HepG2 (cell line): ENCODE measurements around the gene SLC43A1. TPM values are rescaled to one million over a fixed set of nuclear protein-coding genes. Genes with fewer than 3 reads are reported as not detected.

Experiments
- KLF12 ChIP-seq: sonication (generic); formaldehyde crosslinking; IDR thresholded peaks from 2 replicates; pipeline ENCODE4 v1.4.0; 2020; ENCODE audit warnings: missing genetic modification reagents, borderline replicate concordance
- POLR2A ChIP-seq, 2 experiments: IDR thresholded peaks; 2 replicates each; pipeline ENCODE4 v1.6.1; 2011; ENCODE audit warnings: low read depth in 2 of 2, low read length in 2 of 2, mild to moderate bottlenecking in 1 of 2, moderate library complexity in 1 of 2; ENCODE audit not compliant: insufficient read depth in 1 of 2
- RARG ChIP-seq: sonication (generic); formaldehyde crosslinking; IDR thresholded peaks from 2 replicates; pipeline ENCODE4 v1.4.0; 2020; ENCODE audit warnings: low read depth, mild to moderate bottlenecking, missing genetic modification reagents
- SMAD1 ChIP-seq: sonication (generic); formaldehyde crosslinking; IDR thresholded peaks from 2 replicates; pipeline ENCODE4 v1.4.0; 2020; ENCODE audit warnings: missing genetic modification reagents, low read depth, mild to moderate bottlenecking, borderline replicate concordance
- TBL1XR1 ChIP-seq: fragments of 150-350 bp; IDR thresholded peaks from 2 replicates; pipeline ENCODE4 v1.6.1; 2014; ENCODE audit warnings: borderline replicate concordance, low read length; ENCODE audit not compliant: partially characterized antibody
- ZNF292 ChIP-seq: sonication (generic); formaldehyde crosslinking; IDR thresholded peaks from 2 replicates; pipeline ENCODE4 v1.8.1; 2022; ENCODE audit warnings: mild to moderate bottlenecking, low read depth, missing genetic modification reagents, borderline replicate concordance
- ZNF510 ChIP-seq: sonication (generic); formaldehyde crosslinking; IDR thresholded peaks from 2 replicates; pipeline ENCODE4 v1.4.0; 2020; ENCODE audit warnings: low read depth, mild to moderate bottlenecking, missing genetic modification reagents
- ZNF747 ChIP-seq: sonication (generic); formaldehyde crosslinking; IDR thresholded peaks from 2 replicates; pipeline ENCODE4 v1.8.1; 2023; ENCODE audit warnings: missing genetic modification reagents, mild to moderate bottlenecking, borderline replicate concordance
- polyA plus RNA-seq, 8 experiments: library from polyadenylated mRNA; depleted of rRNA in 3 of 8; stranded (reverse) in 7 of 8; unstranded in 1 of 8; fragments of >200 nt; fragmentation: Illumina TruSeq in 4 of 8; extraction: Trizol in 4 of 8; gene quantifications; 2 replicates each; pipeline versions ENCODE4 v1.2.1 to v1.2.3, GENCODE V29; 2011 to 2016; ENCODE audit warnings: low read depth in 4 of 8, missing spikeins in 1 of 8, mixed read lengths in 1 of 8; ENCODE audit not compliant: insufficient read depth in 1 of 8
- total RNA-seq, 5 experiments: library from RNA; depleted of rRNA; stranded (reverse); fragments of >200 nt; fragmentation: Illumina TruSeq; extraction: Trizol; gene quantifications; 2 replicates each; pipeline ENCODE4 v1.2.3, GENCODE V29; 2016; ENCODE audit warnings: low read depth in 1 of 5
- TF ChIP-seq, protein P1 (sequence below): sonication (generic); formaldehyde crosslinking; IDR thresholded peaks from 2 replicates; pipeline ENCODE4 v1.5.0; 2020; ENCODE audit warnings: missing genetic modification reagents, mild to moderate bottlenecking, borderline replicate concordance
- TF ChIP-seq, protein P2 (sequence below): sonication (generic); formaldehyde crosslinking; conservative IDR thresholded peaks from 2 replicates; pipeline ENCODE4 v1.4.0; 2020; ENCODE audit warnings: missing genetic modification reagents
- TF ChIP-seq, protein P3 (sequence below): sonication (generic); formaldehyde crosslinking; IDR thresholded peaks from 2 replicates; pipeline ENCODE4 v1.8.1; 2023; ENCODE audit warnings: mild to moderate bottlenecking, moderate library complexity, missing genetic modification reagents
- TF ChIP-seq, protein P4 (sequence below): sonication (generic); formaldehyde crosslinking; IDR thresholded peaks from 2 replicates; pipeline ENCODE4 v1.4.0; 2020; ENCODE audit warnings: mild to moderate bottlenecking, missing genetic modification reagents, borderline replicate concordance
- TF ChIP-seq, protein P5 (sequence below): sonication (generic); formaldehyde crosslinking; IDR thresholded peaks from 2 replicates; pipeline ENCODE4 v1.5.1; 2020; ENCODE audit warnings: mild to moderate bottlenecking, missing genetic modification reagents
- TF ChIP-seq, protein P6 (sequence below): sonication (generic); formaldehyde crosslinking; IDR thresholded peaks from 2 replicates; pipeline ENCODE4 v1.8.1; 2022; ENCODE audit warnings: mild to moderate bottlenecking, missing genetic modification reagents

SLC43A1 gene
- total and polyA plus RNA-seq, 2 of the 13 experiments (the other 11 are each of a cell fraction or from before 2014, with no cell fraction given), result 72.3 to 87.6 TPM

DNA sequence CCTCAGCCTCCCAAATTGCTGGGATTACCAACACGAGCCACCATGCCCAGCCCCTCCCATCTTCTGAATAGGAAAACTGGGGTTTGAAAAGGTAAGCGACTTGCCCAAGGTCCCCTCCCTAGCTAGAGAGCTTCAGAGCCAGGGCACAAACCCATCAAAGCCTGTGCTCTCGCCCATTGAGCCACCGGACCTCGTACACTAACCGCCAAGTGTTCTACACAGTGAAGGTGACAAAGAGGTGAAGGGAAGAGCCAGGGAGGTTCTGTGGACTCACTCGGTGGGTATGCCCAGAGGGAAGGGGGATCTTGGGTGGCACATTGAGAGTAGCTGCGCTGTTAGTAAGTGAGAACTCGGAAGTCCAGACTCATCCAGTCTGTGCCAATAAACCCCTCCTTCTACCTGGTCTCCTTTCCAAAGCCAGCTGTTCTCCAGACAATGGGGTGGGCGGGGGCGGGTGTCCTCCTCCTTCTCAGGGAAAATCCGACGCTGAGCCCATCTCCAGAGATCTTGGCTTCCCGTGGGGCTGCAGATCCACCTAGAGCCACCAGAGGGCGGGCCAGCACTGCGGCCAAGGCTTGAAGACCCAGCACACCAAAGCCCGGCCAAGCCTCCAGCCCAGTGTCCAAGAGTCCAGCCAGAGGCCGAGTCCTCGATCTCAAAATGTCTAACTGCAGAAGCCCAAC, 58.4 kb downstream of the SLC43A1 start (continued):
- TF ChIP-seq, protein P1, sequence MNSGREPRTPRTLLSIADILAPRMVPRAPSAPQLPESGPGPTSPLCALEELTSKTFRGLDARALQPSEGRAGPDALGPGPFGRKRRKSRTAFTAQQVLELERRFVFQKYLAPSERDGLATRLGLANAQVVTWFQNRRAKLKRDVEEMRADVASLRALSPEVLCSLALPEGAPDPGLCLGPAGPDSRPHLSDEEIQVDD, result no peak
- TF ChIP-seq, protein P2, sequence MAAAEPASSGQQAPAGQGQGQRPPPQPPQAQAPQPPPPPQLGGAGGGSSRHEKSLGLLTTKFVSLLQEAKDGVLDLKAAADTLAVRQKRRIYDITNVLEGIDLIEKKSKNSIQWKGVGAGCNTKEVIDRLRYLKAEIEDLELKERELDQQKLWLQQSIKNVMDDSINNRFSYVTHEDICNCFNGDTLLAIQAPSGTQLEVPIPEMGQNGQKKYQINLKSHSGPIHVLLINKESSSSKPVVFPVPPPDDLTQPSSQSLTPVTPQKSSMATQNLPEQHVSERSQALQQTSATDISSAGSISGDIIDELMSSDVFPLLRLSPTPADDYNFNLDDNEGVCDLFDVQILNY, result no peak
- no peak for TF ChIP-seq ZNF510 (CRISPR knock-in tag)
- no peak for TF ChIP-seq RARG (CRISPR knock-in tag)
- TF ChIP-seq, protein P3, sequence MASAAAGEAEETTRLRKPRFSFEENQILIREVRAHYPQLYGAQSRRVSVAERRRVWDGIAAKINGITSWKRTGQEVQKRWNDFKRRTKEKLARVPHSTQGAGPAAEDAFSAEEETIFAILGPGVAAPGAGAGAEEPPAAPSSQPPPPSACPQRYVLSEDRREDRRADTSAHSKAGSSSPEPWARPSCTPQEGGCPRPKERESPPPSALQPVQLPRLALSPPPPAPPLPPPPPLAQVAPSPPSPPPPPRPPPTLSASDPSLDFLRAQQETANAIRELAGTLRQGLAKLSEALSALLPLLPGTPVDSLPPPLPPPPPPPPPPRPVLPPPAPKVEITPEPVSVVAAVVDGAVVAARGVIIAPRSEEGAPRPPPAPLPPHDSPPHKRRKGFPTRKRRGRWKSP, result 0 out of 2 replicates have a peak, but pooled peaks have one; percentile 41
- TF ChIP-seq, protein P4, sequence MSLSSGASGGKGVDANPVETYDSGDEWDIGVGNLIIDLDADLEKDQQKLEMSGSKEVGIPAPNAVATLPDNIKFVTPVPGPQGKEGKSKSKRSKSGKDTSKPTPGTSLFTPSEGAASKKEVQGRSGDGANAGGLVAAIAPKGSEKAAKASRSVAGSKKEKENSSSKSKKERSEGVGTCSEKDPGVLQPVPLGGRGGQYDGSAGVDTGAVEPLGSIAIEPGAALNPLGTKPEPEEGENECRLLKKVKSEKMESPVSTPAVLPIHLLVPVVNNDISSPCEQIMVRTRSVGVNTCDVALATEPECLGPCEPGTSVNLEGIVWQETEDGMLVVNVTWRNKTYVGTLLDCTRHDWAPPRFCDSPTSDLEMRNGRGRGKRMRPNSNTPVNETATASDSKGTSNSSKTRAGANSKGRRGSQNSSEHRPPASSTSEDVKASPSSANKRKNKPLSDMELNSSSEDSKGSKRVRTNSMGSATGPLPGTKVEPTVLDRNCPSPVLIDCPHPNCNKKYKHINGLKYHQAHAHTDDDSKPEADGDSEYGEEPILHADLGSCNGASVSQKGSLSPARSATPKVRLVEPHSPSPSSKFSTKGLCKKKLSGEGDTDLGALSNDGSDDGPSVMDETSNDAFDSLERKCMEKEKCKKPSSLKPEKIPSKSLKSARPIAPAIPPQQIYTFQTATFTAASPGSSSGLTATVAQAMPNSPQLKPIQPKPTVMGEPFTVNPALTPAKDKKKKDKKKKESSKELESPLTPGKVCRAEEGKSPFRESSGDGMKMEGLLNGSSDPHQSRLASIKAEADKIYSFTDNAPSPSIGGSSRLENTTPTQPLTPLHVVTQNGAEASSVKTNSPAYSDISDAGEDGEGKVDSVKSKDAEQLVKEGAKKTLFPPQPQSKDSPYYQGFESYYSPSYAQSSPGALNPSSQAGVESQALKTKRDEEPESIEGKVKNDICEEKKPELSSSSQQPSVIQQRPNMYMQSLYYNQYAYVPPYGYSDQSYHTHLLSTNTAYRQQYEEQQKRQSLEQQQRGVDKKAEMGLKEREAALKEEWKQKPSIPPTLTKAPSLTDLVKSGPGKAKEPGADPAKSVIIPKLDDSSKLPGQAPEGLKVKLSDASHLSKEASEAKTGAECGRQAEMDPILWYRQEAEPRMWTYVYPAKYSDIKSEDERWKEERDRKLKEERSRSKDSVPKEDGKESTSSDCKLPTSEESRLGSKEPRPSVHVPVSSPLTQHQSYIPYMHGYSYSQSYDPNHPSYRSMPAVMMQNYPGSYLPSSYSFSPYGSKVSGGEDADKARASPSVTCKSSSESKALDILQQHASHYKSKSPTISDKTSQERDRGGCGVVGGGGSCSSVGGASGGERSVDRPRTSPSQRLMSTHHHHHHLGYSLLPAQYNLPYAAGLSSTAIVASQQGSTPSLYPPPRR (CRISPR knock-in tag), result 0 out of 2 replicates have a peak, but pooled peaks have one; percentile 19
- TF ChIP-seq POLR2A (IDR thresholded peaks at IDR 0.05; ENCODE audit: insufficient read depth in 1 of 2, low read depth in 2 of 2, low read length in 2 of 2), result no peak
- peak; percentile 23 for TF ChIP-seq TBL1XR1
- TF ChIP-seq, protein P5, sequence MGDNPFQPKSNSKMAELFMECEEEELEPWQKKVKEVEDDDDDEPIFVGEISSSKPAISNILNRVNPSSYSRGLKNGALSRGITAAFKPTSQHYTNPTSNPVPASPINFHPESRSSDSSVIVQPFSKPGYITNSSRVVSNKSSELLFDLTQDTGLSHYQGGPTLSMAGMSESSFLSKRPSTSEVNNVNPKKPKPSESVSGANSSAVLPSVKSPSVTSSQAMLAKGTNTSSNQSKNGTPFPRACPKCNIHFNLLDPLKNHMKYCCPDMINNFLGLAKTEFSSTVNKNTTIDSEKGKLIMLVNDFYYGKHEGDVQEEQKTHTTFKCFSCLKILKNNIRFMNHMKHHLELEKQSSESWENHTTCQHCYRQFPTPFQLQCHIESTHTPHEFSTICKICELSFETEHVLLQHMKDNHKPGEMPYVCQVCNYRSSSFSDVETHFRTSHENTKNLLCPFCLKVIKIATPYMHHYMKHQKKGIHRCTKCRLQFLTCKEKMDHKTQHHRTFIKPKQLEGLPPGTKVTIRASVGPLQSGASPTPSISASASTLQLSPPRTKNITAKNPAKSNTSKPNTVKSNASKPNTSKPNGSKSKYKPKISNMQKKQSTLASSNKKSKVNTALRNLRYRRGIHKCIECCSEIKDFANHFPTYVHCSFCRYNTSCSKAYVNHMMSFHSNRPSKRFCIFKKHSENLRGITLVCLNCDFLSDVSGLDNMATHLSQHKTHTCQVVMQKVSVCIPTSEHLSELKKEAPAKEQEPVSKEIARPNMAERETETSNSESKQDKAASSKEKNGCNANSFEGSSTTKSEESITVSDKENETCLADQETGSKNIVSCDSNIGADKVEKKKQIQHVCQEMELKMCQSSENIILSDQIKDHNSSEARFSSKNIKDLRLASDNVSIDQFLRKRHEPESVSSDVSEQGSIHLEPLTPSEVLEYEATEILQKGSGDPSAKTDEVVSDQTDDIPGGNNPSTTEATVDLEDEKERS (CRISPR knock-in tag), result 0 out of 2 replicates have a peak, but pooled peaks have one; percentile 59
- TF ChIP-seq ZNF747, result no peak
- TF ChIP-seq ZNF292, result peak; percentile 24; the same call in 1 of the 2 replicates
- TF ChIP-seq SMAD1 (CRISPR knock-in tag), result 0 out of 2 replicates have a peak, but pooled peaks have one; percentile 21
- TF ChIP-seq KLF12 (CRISPR knock-in tag), result no peak
- TF ChIP-seq, protein P6, sequence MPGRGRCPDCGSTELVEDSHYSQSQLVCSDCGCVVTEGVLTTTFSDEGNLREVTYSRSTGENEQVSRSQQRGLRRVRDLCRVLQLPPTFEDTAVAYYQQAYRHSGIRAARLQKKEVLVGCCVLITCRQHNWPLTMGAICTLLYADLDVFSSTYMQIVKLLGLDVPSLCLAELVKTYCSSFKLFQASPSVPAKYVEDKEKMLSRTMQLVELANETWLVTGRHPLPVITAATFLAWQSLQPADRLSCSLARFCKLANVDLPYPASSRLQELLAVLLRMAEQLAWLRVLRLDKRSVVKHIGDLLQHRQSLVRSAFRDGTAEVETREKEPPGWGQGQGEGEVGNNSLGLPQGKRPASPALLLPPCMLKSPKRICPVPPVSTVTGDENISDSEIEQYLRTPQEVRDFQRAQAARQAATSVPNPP (CRISPR knock-in tag), result 0 out of 2 replicates have a peak, but pooled peaks have one; percentile 29
